HG03064 (cell line): ENCODE data around the gene TMEM273.

Experiments
- ATAC-seq: cut with Tn5 transposase; IDR thresholded peaks from one replicate; pipeline ENCODE4 v1.9.1; 2021; ENCODE audit warnings: low read depth; ENCODE audit not compliant: unreplicated experiment

Gene TMEM273

DNA sequence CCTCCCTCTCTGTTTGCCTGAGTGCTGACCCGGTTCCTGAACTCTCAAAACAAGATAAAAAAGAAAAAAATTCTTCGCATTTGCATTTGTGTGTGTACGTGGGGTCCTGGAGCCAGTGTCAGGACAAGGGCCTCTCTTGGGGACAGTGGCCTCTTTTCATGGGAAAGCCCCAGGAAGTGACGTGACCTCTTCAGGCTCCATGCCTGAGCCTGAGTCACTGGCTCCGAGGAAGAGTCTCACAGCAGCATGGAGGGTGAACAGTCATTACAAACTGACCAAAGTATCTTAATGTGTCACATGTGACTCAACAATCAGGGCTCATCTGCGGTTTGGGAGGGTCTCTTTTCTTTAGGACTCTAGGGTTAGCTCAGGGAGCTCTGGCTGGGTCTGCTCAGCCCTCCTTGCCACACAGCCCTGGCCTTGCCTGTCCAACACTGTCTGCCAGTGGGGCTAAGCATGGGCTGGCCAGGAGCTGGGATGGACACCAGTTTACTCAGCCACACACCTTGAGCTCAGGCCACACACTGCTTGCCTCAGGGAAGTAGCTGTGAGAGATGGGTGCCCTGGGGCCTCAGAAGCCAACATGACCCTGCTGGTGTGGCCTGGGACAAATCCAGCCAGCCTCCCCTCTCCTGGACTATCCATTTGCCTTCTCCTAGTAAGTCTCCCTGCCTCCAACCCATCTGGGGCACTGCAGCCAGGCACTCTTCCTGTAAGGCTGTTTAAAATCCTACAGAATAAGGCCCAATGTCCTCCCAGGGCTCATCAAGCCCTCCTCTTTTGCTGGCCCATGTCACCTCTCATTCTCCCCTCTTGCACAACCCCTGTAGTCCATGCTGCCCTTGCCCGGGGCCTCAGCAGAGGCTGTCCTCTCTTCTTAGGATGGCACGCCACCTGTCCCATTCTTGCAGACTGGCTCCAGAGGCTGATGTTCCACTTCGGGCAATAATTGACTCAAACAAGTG, 10.5 kb downstream of the TMEM273 start:
- peak; percentile 62 for ATAC-seq

DNA sequence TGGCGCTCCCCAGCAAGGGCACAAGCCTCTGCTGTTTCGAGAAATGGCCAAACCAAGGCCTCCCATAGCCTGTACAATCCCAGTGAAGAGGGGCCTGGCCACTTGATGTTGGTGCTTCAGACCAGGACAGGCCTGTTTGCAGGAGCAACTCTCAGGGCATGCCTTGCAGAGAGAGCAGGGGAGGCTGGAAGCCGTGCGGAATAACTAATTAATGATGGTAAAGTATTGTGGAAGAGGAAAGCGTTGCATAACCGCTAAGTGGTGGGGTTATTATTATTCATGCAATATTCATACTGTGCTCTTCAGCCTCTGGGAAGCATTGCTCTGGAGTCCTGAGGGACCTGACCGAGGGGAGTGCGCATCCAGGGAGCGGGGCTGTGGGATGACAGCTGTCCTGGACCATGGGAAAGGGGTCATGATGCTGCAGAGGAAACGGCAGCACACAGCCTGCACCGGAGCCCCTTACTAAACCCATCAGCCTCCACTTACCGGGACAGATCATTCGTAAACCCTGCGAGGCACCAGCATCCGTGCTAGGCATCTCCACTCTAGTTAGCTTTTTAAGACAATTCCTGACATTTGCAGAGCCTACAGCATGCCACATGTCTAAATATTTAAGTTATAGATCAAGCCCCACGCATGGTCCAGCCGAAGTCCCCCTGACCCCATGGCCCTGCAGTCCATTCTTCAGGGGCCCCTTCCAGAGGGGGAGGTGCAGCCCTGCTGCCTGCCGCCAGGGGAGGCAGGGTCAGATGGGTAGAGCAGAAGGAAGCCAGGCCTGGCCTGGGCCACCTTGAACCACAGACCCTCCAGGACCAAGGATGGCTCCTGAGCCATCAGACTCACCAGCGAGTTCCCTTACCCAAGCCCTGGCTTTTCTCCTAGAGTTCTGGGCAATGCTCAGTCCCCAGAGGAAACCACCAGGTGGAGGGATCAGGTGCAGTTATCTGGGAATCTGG, 11.6 kb downstream of the TMEM273 start:
- no peak for ATAC-seq

DNA sequence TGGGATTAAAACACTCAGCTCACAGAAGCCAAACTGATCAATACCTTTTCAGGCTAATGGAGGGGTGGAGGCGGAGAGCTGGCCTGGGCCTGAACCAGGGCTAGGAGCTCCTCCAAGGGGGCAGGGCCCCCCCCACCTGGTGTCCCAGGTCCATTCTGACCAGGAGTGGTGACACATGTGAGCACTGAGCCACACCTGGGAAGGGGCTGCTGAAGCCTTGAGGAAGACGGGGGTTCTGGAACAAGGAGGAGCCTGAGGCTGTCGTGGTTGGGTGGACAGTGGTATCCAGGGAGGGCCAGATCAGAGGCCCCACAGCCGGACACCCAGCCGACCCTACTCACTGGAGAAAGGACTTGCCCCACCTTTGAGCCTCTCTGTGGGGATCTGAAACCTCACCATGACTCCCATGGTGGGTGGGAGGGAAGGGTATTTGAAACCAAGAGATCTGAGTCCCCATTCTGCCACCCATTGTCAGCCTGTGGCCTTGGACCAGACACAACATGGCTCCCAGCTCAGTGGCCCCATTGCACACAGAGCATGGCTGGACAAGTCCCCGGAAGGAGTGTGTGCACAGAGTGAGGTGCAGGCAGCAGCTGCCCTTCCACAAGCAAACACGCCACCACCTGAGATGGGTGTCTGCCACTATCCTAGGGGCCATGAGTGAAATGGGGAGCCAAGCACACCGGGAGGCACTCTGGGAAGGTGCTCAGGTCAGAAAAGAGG, 12.4 kb downstream of the TMEM273 start:
- no peak for ATAC-seq

DNA sequence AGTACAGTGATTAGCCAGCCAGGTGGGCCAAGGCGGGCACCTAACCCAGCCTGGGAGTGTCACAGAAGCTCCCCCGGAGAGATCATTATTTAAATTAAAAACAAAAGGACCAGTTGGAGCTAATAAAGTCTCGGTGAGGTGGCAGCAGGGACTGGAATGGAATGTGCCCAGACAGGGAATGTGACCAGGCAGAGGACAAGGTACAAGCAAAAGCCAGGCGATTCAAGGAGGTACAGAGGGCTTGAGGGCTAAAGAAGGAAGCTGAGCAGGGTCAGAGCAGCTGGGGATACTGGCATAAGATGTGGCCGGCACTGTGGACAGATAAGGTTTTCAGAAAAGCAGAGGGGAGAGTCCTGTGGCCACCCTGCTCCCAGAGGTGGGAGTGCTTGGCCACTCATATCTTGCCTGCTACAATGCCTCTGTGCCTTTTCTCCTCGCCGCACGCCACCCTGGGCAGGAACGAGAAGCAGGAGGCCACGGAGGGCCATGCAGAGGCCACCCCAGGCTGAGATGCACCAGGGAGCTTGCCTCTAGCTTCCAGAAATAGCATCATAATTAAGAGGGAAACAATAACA, 13.2 kb downstream of the TMEM273 start:
- no peak for ATAC-seq

DNA sequence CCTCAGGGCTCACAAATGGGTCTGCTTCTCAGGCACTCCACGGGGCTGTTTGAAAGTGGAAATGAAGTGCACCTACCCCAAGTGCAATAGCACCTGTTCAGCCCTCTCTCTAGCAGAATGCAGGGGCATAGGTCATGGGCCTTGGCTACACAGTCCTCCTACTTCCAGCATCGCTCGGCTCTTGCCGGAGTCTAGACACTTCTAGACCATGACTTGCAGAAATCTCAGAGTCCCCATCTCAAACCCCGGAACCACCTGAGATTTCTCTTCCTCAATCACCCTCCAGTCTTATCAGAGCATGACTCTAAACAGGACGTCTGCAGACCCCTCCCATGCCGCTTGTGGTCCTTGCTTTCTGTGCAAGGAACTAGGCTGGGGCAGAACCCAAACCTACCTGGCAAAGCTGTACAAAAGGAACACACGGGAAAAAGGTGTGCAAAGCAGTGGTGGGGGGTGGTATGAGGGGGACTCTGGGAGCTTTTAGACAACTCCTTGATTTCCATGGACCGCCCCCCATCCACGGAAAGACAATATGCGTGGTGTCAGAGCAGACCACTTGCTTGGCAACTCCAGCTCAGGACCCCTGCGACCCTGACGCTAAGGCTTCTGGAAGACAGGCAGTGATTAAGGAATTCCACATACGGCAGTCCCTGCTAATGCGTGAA, 13.8 kb downstream of the TMEM273 start:
- ATAC-seq = no peak

DNA sequence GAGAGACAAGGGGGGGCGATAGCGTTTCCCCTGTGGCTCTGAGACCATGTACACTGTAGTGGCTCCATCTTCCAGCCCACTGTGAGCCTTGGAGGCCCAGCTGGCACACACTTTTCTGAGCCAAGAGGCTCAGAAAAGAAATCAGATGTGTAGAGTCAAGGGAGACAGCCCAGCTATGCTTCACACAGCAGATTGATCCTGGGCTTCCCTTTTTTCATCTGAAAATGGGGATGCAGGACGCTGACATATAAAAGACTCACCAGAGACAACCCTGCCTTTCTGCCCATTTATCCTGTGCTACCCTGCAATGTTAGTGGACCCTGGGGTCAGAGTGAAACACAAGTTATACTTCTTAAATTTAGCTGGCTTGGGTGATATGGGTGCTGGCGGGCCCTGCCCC, 14.3 kb downstream of the TMEM273 start:
- ATAC-seq = no peak

DNA sequence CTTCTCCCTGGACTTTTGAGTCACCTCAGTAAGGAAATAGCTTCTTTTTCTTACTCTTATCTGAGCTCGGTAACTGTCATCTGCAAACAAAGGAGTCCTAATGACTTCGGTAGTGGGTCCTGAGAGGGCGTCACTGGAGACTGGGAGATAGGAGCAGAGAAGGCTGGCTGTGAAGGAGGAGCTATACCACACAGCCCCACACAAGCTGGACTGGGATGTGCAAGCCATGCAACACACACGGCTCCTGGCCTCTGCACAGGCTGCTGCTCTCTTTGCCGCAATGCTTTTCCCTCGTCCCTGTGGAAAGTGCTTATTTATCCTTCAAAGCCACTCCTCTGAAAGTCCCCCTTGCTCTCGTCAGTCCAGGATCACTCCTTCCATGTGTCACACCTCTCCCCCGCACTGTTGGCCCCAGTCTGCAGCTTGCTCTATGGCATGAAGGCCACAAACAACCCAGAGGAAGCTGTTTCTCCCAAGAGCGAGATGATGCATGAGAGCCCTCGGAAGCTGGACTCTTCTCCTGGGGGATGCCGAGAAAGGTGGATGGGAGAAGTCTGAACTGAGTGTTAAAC, 14.9 kb downstream of the TMEM273 start:
- no peak for ATAC-seq

DNA sequence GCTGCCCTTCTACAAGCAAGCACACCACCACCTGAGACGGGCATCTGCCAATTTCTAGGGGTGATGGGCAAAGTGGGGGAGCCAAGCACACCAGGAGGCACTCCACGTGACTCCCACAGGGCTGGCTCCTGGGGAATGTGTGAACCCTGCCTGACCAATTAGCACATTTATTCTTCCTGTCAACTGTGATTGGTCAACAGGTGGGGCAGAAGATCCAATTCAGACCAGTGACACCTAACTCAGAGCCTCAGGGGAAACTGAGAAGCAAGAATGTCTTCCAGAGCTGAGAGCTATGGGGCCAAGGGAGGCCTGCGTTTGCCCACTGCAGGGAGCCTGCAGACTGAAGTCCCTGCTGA, 15.4 kb downstream of the TMEM273 start:
- ATAC-seq = no peak

DNA sequence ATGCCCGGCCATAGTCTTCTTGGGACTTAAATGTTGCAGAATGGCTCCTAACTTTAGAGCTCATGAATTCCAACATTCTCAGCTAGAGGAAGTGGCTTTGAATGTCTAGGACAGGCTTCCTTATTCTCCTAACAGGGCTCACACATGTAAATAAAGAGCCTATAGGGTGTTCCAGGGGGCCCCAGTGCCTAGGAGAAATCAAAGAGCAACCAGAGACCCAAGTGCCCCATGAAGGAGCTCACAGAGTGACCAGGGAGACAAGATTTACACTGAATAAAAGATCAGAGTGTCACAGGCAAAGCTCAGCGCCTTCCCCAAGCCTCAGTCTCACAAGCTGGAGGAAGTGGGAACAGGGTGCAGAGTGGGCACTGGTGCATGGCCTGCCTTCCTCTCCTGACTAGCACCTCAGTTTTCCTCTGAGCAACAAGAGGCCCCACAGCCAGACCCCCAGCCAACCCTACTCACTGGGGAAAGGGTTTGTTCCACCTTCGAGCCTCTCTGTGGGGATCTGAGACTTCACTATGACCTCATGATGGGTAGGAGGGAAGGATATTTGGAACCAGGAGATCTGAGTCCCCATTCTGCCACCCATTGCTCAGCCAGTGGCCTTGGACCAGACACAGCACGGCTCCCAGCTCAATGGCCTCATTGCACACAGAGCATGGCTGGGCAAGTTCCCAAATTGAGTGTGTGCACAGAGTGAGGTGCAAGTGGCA, 16.0 kb downstream of the TMEM273 start:
- ATAC-seq = no peak

DNA sequence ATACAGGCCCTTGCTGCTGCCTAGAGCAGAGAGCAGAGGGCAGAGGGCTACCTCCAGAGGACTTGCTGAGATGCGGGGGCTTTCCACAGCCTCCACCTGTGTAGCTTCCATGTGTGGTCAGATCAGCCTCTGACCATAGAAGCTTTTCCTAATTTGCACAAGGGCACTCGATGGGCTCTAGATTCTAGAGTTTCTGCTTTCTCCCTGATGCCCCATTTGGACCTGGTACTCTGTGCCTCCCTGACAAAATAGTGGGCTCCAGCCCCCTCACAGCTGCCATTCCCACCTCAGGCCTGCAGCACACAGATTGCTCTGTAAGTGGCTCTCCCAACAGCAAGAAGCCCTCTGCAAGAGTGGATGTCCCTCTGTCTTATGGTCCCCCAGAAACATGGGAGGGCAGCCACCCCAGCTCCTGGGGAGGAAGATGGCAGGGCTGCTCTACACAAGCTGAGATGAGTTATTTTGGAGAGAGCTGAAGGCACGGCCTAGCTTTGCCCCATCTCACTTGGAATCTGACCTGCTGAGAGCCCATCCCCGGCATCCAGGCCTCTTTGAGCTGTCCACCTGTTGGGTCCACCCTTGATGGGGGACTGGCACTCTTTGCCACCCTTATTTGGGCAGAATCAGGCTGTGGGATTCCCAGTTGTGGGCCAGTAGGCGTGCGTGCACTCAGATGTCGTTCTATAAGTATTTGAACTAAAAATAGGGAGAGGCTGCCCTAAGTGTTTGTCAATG, 16.7 kb downstream of the TMEM273 start:
- ATAC-seq = no peak

DNA sequence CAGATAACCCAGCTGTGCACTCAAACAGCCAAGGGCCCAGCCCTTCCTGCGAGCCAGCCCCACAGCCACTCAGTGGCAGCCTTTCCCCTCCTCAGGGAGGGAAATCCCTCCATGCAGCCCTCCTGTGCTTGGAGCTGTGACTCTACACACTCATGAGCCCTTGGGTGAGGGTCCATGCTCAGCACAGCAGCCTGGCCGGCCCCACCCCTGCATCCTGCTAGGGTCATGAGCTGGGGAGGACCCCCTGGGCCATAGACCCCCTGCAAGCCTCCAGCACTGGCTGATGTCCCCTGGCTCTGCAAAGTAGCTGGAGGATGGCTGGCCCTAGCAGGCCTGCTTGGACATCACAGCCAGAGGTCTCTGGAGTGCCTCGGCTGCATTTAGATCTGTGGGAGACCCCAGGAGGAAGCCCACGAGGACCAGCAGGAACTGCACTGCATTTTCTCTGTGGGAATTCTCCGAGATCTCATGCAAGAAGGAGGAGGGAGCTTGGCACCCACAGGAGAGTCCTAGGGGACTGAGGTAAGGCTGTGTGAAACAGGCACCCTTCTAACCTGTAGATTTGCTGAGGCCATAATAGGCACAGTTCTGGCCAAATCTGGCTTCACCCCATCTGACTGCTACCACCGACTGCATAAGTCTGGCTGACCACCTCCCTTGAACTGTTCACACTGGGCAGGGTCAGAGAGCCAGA, 17.4 kb downstream of the TMEM273 start:
- ATAC-seq = no peak

DNA sequence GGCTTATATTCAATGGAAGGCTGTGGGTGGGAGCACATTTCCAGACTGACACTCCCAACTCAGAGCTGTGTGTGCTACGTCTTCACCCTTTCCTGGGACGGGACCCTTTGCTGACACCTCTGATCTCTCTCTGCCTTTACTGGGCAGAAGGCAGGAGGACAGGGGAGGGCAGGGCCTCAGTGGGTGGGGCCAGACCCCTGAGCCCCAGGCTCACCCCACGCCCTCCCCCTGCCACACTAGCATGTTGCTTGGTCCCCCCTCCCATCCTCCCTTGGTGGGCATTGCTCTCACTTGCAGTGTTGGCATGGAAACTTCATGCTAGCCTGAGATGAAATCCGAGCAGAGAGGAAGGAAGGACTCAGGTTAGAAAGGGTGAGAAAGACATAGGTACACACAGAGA, 18.4 kb downstream of the TMEM273 start:
- no peak for ATAC-seq

DNA sequence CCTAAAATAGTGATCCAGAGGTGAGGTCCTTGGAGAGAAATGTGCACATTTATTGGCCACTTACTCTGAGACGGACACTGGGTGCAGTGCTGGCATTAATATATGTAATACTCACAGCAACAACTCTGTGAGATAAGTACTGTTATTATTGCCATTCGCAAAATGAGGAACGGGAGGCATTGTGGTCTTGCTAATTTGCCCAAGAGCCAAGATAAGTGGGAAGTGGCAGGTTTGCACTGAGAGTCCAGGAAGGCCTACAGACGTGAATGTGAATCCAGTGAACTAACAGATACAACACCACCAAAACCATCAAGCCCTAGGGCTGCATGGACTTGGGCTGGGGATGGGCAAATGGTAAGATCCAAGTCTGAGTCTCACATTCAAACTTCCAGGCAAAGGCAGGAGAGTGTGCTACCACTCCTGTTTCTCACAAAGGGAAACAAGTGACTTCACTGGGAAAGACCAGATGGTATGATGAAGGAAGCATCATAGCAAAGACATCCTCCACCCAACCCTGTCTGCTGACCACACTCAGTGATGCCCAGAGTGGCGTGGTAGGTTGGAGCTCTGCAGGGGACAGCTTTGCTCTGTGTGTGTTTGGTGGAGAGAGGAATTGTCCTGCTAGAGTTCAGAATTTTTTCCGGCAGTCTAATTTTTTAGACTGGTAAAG, 19.2 kb downstream of the TMEM273 start:
- ATAC-seq = no peak

DNA sequence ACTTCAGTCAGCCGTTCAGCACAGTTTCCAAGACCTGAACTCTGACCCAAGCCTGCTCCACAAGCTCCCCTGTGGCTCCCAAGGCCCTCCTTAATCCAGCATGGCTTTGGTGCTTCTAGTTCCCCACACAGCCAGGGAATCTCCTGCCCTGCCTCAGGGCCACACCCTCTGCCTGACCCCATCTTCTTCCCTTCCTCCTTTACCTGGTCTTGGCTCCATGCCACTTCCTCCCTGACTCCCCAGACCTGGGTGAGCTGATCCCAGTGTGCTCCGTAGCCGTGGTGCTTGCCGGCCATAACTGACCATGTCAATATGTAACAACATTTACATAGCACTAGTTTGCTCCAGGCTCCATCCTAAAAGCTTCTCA, 20.0 kb downstream of the TMEM273 start:
- ATAC-seq = no peak

DNA sequence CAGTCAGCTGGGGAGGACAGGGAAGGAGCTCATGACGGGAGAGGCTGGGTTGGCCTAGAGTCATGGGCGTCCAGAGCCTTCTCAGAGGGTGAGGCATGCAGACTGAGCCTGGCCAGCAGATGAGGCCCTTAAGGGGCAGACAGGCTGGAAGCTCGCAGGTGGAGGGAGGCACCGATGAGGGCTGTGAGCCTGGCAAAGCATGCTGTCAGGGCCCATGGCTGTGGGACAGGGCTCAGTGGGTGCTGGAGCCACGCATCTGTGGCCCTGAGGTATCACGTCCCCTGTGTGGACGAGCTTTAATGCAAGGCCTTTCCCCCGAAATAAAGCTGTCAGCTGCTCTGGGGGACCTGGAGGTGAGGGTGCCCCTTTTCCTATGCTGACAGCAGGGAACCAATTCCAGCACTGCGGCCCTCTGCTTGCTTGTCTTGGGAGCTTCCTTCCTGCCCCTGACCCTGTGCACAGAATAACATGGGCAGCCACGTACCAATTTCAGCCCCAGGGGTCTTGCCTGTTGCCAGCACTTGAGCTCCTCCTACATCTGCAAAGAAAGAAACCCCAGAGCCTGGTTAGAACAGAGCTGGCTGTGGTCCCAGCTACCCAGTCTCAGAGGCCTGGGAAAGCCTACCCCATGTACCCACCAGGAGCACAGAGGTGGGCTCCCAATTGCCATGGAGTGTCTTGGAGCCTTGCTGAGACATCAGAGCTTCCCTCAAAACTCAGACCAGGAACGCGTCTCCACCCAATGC, 20.6 kb downstream of the TMEM273 start:
- ATAC-seq = no peak
